CD4-positive, alpha-beta T cell treated with Interleukin-4 for 4 hours (primary cell): Measurements from ENCODE around the gene ABHD6.
"Not testable (repeated sequence)": the region's sequence is repeated elsewhere in the genome, so short reads cannot be mapped to it uniquely, and the experiment has no call there.

Experiments
- DNase-seq: peaks from one replicate; pipeline ENCODE4 v3.0.0-alpha.2; 2020

The ABHD6 gene

DNA sequence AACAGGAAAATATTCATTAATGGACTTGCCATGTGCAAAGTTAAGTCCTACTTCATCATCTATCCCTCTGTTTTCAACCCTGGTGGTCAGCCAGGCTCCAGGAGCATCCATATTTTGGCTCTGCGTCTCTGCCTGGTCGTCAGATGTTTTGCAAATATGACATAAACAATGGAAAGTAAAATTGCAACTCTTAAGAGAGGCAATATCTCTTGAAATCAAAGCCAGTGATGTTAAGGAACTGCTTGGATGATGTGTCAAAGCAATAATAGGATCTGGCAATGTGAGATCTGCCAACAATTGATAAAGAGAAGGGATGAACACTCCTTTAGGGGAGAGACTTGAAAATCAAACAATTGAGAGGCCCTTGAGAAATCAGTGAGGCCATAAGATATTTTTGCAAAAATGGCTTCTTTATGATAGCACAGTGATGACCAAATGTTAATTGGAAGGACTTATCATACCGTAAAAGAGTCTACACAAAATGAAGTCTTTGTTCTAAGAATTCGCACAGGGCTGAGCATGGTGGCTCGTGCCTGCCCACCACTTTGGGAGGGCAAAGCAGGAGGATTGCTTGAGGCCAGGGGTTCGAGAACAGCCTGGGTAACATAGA lies 6.5 kb downstream of the ABHD6 start:
- DNase-seq: no peak

DNA sequence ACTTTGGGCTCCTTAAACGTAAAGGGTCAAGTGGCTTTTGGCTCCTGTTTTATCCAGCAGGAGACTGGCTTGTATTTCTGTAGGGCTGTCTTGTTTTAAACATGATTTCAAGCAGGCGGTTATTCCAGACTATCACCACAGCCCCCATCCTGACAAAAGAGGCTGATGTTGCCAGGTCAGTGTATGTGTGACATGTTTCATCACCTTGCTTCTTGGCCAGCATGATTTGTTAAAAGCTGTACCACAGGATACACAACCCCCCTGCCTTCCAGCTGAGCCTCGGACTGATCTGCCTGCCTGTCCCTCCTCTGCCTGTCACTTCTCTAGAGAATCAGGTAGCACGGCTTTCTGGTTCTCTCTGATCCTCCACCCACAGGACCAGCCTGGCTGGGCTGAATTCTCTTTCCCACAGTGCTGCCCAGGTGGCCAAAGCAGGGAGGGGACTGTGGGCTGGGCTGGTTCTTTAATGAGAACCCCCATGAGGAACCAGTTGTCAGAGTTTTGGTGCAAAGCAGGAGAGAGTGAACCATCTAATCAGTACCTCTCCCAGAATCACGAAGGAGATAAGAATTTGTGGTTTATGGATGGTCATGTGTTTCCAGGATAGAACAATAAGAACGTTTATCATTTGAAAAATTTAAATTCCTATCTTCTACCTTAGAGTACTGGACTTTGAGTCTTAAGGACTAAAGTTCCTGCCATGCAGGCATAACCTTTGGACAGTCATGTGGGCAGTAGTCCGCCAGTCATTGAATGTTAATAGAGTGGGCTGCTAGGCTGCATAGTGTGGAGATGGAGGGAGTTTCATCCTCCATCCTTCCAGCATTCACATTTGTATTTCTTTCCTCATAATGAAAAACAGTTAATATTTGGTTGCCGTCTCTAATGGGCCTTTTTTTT lies 8.8 kb downstream of the ABHD6 start:
- no peak for DNase-seq

DNA sequence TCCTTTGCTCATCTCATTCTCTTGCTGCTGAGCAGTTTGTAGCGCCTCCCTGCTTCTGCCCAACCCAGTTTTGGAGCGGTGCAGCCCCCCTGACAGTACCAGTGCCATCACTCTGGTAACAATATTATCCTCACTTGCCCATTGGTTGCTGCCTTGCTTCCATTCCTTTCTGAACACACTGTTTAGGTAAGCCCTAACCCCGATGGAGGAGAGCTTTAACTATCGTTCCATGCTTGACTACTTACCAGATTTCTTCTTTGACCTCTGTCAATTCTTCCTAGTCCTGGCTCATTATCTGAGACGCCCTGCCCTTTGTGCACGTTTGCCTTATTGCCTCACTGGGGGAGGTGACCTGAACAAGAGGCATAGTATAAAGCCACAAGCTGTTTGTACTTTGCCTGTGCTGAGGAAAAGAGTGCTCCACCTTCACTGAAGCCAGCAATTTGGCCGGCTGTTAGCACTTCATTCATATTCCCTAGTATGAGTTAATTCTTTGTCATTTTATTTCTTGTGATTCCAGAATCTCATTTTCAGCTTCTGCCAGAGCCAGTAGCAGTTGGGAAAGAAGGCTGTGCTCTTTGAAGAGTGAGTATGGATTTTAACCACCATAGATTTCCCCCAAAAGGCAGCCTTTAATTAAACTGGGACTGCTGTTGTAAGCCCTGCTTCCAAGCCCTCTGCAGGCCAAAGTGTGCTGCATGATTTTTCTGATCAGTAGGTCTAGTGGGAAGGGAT lies 11.9 kb downstream of the ABHD6 start:
- no peak for DNase-seq

DNA sequence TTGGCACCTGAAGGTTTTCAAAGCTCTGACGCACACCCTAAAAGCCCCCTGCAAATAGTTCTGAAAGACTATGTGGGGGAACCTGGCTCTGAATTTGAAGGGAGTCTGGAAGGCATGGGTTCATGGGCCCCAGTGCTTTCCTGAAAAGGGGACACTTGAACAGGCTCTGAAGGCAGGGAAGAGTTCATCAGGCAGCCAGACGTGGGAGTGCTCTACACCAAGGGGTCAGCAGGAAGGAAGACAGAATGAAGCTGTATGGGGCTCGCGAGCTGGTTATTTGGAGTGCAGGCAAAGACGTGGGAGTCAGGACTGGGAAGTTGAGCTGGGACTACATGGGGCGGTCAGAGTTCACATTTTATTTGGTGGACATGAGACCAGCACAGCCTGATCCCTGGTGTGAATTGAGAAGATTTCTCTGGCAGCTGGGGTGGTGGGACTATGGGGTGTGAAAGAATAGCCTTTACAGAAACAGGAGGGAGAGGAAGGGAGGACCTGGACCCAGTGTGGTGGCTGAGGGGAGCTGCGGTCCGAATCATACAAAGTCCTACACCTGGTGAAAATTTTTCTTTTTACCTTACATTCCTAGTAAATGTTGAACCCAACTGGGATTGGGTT lies 12.6 kb downstream of the ABHD6 start:
- no peak for DNase-seq

- DNase-seq: no peak
These were observed 14.0 kb downstream of the ABHD6 start for GRCh38 chr3:58251631-58252035.

DNA sequence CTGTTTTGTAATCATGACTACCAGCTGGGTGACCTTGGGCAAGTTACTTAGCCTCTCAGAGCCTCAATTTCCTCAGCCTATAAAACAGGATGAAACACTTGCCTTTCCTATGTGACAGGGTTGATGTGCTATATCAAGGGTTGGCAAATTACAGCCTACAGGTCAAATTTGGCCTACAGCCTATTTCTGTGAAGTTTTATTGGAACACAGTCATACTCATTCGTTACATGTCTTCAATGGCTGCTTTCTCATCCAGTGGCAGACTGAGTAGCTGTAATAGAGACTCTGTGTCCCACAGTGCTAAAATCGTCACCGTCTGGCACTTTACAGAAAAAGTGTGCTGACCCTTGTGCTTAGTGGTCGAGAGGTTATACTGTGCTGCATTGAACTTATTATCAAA lies 16.6 kb downstream of the ABHD6 start:
- DNase-seq: no peak

DNA sequence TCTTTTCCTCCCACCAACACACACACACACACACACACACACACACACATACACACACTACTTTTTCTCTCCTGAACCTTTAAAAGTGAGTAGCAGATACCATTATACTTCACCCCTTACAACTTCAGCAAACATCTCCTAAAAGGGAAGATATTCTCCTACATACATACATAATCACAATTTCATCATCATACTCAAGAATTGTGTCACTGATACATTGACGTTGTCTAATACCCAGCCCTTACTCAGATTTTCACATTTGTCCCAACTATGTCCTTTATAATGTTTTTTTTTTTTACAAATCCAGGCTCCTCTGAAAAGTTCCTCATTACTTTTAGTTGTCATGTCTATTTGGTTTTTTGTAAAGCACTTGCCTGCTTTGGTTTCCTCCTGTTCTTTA lies 18.5 kb downstream of the ABHD6 start:
- DNase-seq: no peak

GRCh38 chr3:58256511-58256910 lies 18.9 kb downstream of the ABHD6 start:
- no peak for DNase-seq

DNA sequence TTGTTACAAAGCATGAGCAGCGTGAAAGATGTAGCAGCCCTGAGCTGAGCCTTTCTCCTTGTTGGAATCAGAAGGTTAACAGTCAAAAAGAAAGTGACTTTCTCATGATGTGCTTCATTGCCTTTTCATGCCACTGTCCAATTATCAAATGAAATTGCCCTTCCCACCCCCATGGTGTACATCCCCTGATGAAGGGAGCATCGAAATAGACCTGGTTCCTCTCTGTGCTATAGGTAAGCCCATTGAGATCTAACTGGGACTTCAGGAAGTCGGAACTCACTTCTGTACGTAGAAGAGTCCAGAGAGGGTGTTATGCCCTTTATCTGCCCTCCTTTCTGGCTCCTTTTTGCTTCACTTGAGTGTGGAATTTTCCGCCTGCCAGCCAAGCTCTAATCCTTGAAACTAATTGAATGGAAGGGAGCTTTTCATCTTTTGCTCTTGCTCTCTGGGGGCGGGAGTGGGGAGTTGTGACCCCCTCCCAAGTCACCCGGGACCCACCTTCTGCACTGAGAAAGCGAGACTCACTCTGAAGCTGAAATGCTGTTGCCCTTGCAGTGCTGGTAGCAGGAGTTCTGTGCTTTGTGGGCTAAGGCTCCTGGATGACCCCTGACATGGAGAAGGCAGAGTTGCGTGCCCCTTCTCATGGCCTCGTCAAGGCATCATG lies 20.9 kb downstream of the ABHD6 start:
- DNase-seq: no peak

- no peak for DNase-seq
These were observed 22.7 kb downstream of the ABHD6 start for GRCh38 chr3:58260261-58260731.

DNA sequence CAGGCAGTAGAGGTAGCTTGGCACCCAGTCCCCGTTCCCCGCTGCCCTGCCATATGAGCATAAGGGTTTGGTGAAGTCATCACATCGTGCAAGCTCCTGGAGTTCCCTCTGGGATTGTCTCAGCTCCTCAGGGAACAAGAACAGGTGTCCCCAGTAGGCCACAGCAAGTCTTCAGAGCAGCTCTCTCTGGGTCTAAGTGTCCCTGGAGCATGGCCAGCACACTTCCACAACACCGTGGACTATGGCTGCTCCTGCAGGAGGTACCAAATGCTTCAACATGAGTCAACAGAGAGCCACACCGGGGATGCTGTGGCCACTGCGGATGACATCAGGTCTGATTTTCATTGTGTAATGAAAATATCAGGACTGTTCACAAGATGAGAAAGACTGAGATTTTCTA lies 23.1 kb downstream of the ABHD6 start:
- no peak for DNase-seq

- no peak for DNase-seq
These were observed 24.5 kb downstream of the ABHD6 start for GRCh38 chr3:58261954-58262666.

DNA sequence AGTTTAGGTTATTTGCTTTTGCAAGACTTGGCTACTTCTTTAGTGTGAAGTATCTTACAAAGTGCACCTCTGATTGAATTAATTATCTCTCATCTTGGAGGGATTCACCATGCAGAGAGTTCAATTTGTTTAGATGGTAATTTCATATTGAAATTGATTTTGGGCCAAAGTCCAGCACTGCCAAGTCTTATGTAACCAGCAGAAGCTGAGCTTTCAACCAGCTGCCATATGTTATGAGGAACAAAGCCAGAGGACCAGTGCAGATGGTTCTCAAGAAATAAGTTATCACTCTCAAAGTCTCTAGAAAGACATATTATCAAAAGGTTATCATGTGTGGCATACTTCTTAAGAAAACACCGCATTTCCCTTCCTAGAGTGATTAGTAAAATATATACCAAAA lies 29.0 kb downstream of the ABHD6 start:
- no peak for DNase-seq

DNA sequence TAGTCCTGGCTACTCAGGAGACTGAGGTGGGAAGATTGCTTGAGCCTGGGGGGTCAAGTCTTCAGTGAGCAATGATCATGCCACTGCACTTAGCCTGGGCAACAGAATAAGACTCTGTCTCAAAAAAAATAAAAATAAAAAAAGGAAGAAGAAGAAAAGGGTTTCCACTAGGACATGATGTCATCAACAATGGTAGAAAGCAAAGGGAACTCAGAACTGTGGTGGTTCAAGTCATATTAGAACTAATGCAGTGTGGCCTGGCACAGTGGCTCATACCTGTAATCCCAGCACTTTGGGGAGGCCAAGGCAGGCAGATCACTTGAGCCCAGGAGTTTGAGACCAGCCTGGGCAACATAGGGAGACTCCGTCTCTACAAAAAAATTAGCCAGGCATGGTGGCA lies 30.0 kb downstream of the ABHD6 start:
- not testable (repeated sequence) for DNase-seq

DNA sequence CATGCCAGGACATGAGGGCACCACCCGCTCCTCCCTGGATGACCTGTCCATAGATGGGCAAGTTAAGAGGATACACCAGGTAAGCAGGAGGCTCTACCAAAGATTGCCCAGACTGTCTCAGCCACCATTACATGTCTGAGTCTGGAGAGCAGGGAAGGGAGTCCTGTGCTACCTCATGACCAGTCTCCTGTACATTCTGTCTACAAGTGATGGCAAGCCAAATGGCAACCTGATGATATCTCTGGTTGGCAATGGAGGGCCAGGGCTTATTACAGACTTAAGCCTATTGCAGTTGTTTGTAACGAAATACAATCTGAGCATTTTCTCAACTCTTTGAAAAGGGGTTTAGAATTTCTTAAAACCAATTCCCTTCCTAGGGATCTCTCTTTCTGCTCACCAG lies 31.8 kb downstream of the ABHD6 start:
- no peak for DNase-seq

DNA sequence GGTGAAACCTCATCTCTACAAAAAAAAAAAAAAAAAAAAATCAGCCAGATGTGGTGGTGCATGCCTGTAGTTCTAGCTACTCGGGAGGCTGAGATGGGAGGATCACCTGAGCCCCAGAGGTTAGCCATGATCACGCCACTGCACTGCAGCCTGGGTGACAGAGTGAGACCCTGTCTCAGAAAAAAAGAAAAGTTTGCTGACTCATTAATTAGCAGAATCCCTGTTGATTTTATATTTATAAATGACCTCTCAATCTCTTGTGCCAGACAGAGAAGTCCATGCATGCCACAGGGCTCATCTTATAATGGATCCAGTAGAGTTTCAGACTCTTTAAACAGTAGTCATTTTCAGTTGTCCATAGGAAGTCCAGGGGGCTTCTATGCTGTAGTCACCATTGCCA lies 32.9 kb downstream of the ABHD6 start:
- DNase-seq: no peak

DNA sequence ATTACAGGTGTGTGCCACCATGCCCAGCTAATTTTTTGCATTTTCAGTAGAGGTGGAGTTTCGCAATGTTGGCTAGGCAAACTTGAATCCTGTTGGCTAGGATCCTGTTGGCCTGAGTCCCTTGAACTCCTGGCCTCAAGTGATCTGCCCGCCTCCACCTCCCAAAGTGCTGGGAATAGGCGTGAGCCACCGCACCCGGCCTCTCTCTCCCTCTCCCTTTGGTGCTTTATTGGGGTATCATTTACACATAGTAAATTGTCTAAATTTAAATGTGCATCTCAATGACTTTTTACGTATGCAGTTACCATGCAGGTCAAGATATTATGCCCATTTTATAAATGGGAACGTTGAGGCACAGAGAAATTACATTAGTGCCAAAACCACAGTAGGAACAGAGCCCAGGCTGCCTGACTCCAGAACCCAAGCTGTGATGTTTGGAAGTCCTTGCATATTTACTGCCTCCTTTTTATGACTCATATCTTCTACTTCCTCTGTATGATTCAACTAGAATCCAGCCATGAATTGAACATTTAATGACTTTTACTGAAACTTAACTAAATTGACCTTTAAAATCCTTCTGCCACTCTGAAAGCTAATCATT lies 34.4 kb downstream of the ABHD6 start:
- DNase-seq: no peak

- DNase-seq: no peak
These were observed 35.3 kb downstream of the ABHD6 start for GRCh38 chr3:58272891-58273290.

GRCh38 chr3:58273362-58273761 lies 35.8 kb downstream of the ABHD6 start:
- DNase-seq: not testable (repeated sequence)

GRCh38 chr3:58274027-58274614 lies 36.5 kb downstream of the ABHD6 start:
- no peak for DNase-seq

- no peak for DNase-seq
These were observed 43.5 kb downstream of the ABHD6 start for GRCh38 chr3:58281069-58281468.
